Loucy (cell line): ENCODE data around the gene MRGPRE.

Experiments used
- EZH2phosphoT487 ChIP-seq: fragments of 200-600 bp; IDR thresholded peaks from 2 replicates; pipeline ENCODE4 v1.6.1; 2018; ENCODE audit warnings: antibody characterized with exemption, mild to moderate bottlenecking, moderate library complexity, borderline replicate concordance
- TF ChIP-seq, protein P1 (sequence below): fragments of 200-600 bp; sonication (generic); conservative IDR thresholded peaks from 2 replicates; pipeline ENCODE4 v1.5.1; 2014; ENCODE audit warnings: mild to moderate bottlenecking, antibody characterized with exemption, low read length

- TF ChIP-seq, protein P1, sequence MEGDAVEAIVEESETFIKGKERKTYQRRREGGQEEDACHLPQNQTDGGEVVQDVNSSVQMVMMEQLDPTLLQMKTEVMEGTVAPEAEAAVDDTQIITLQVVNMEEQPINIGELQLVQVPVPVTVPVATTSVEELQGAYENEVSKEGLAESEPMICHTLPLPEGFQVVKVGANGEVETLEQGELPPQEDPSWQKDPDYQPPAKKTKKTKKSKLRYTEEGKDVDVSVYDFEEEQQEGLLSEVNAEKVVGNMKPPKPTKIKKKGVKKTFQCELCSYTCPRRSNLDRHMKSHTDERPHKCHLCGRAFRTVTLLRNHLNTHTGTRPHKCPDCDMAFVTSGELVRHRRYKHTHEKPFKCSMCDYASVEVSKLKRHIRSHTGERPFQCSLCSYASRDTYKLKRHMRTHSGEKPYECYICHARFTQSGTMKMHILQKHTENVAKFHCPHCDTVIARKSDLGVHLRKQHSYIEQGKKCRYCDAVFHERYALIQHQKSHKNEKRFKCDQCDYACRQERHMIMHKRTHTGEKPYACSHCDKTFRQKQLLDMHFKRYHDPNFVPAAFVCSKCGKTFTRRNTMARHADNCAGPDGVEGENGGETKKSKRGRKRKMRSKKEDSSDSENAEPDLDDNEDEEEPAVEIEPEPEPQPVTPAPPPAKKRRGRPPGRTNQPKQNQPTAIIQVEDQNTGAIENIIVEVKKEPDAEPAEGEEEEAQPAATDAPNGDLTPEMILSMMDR, result no peak
- TF ChIP-seq EZH2phosphoT487, result no peak
Measured at GRCh38 chr11:3222941-3223915, 9.0 kb downstream of the MRGPRE start.
